Measurements from ENCODE around the gene TRPT1. TPM values are rescaled to one million over a fixed set of nuclear protein-coding genes. Genes with fewer than 3 reads are reported as not detected.

Gene TRPT1
- total and polyA plus RNA-seq, 5 donors from 2014 or later, result 14.6 to 37.0 (median 33.6) TPM

- peaks cover 19% of the 10 kb centered on the region for H3K36me3 Mint-ChIP-seq
- H3K36me3 ChIP-seq (ENCODE audit: control insufficient read depth, insufficient read depth, low read length), result peaks cover 44% of the 10 kb centered on the region
These were observed 19.3 kb downstream of the TRPT1 start, which contains the start of gene FERMT3 for GRCh38 chr11:64206457-64207255. Gene FERMT3, plus strand, starts transcription at chr11:64206721. Its CDS starts 644 bp downstream, at chr11:64207365.

GRCh38 chr11:64204464-64204989 is 21.5 kb downstream of the TRPT1 start:
- H3K27ac ChIP-seq (ENCODE audit: insufficient read depth, low read length, poor library complexity, severe bottlenecking), result peak overlapping the region; percentile 18
- Mint-ChIP-seq H3K27ac (peak overlapping the region; percentile 83 to 95 (median 89)), H3K27me3 (no peaks in the 10 kb centered on the region), H3K4me1 (peaks cover 6 to 50% (median 21%) of the 10 kb centered on the region in 4 donors), H3K36me3 (peaks cover 31% of the 10 kb centered on the region), H3K9me3 (no peaks in the 10 kb centered on the region), H3K4me3 (peak overlapping the region; percentile 80 to 87 (median 82))
- no peaks in the 10 kb centered on the region for H3K9me3 ChIP-seq (ENCODE audit: control insufficient read depth in 2 of 2, low read length in 2 of 2)
- no peaks in the 10 kb centered on the region for H3K27me3 ChIP-seq (ENCODE audit: control insufficient read depth, insufficient read depth, low read length)
- H3K4me1 ChIP-seq (ENCODE audit: control insufficient read depth, insufficient read depth, low read length, poor library complexity, severe bottlenecking), result peaks cover 41% of the 10 kb centered on the region
- H3K36me3 ChIP-seq (ENCODE audit: control insufficient read depth, insufficient read depth, low read length), result peaks cover 48% of the 10 kb centered on the region
- H3K4me3 ChIP-seq (ENCODE audit: low read depth, low read length), result no peak overlapping the region
- DNase-seq (peak; percentile 71 to 86 (median 83)), ATAC-seq (ENCODE audit: low read depth in 2 of 2) (peak; percentile 44 to 54)

More at GRCh38 chr11:64206457-64207255, 19.3 kb downstream of the TRPT1 start, which contains the start of gene FERMT3:
- H3K4me1 Mint-ChIP-seq, result peaks cover 6 to 60% (median 22%) of the 10 kb centered on the region in 4 donors
- DNase-seq, result peak; percentile 54 to 93 (median 63)
- peaks cover 41% of the 10 kb centered on the region for H3K4me1 ChIP-seq (ENCODE audit: control insufficient read depth, insufficient read depth, low read length, poor library complexity, severe bottlenecking)
- peak within 1 kb of the TSS; percentile 84 for H3K4me3 ChIP-seq (ENCODE audit: low read depth, low read length)
- no peaks in the 10 kb centered on the region for H3K27me3 ChIP-seq (ENCODE audit: control insufficient read depth, insufficient read depth, low read length)
- H3K27ac ChIP-seq (ENCODE audit: insufficient read depth, low read length, poor library complexity, severe bottlenecking), result peak within 1 kb of the TSS; percentile 85
- H3K27ac Mint-ChIP-seq, result peak within 1 kb of the TSS; percentile 91 to 96 (median 94)
- H3K9me3 ChIP-seq (ENCODE audit: control insufficient read depth in 2 of 2, low read length in 2 of 2), result no peaks in the 10 kb centered on the region
- no peaks in the 10 kb centered on the region for H3K27me3 Mint-ChIP-seq
- no peaks in the 10 kb centered on the region for H3K9me3 Mint-ChIP-seq
- H3K4me3 Mint-ChIP-seq, result peak within 1 kb of the TSS; percentile 93 to 99 (median 96)
- ATAC-seq (ENCODE audit: low read depth in 2 of 2), result peak; percentile 65

GRCh38 chr11:64204080-64204440 is 21.9 kb downstream of the TRPT1 start:
- Histone ChIP-seq H3K36me3 (ENCODE audit: control insufficient read depth, insufficient read depth, low read length) (peaks cover 48% of the 10 kb centered on the region), H3K4me1 (ENCODE audit: control insufficient read depth, insufficient read depth, low read length, poor library complexity, severe bottlenecking) (peaks cover 40% of the 10 kb centered on the region), H3K9me3 (ENCODE audit: control insufficient read depth in 2 of 2, low read length in 2 of 2) (no peaks in the 10 kb centered on the region), H3K27ac (ENCODE audit: insufficient read depth, low read length, poor library complexity, severe bottlenecking) (peak overlapping the region; percentile 18), H3K4me3 (ENCODE audit: low read depth, low read length) (no peak overlapping the region), H3K27me3 (ENCODE audit: control insufficient read depth, insufficient read depth, low read length) (no peaks in the 10 kb centered on the region)
- Mint-ChIP-seq H3K4me1 (peaks cover 6 to 47% (median 21%) of the 10 kb centered on the region in 4 donors), H3K27ac (peak overlapping the region in 2 of 3 donors; percentile 83 to 89), H3K36me3 (peaks cover 31% of the 10 kb centered on the region), H3K9me3 (no peaks in the 10 kb centered on the region), H3K27me3 (no peaks in the 10 kb centered on the region), H3K4me3 (no peak overlapping the region)
- no peak for DNase-seq
- ATAC-seq (ENCODE audit: low read depth in 2 of 2), result no peak

GRCh38 chr11:64203421-64204079 is 22.4 kb downstream of the TRPT1 start:
- Mint-ChIP-seq H3K27me3 (no peaks in the 10 kb centered on the region), H3K9me3 (no peaks in the 10 kb centered on the region), H3K36me3 (peaks cover 31% of the 10 kb centered on the region), H3K4me3 (peak overlapping the region in 1 of 4 donors; percentile 3), H3K27ac (peak overlapping the region in 2 of 3 donors; percentile 78 to 83), H3K4me1 (peaks cover 6 to 41% (median 19%) of the 10 kb centered on the region in 4 donors)
- peaks cover 47% of the 10 kb centered on the region for H3K36me3 ChIP-seq (ENCODE audit: control insufficient read depth, insufficient read depth, low read length)
- no peak overlapping the region for H3K27ac ChIP-seq (ENCODE audit: insufficient read depth, low read length, poor library complexity, severe bottlenecking)
- no peak for ATAC-seq (ENCODE audit: low read depth in 2 of 2)
- no peaks in the 10 kb centered on the region for H3K27me3 ChIP-seq (ENCODE audit: control insufficient read depth, insufficient read depth, low read length)
- peaks cover 35% of the 10 kb centered on the region for H3K4me1 ChIP-seq (ENCODE audit: control insufficient read depth, insufficient read depth, low read length, poor library complexity, severe bottlenecking)
- DNase-seq, result no peak
- no peaks in the 10 kb centered on the region for H3K9me3 ChIP-seq (ENCODE audit: control insufficient read depth in 2 of 2, low read length in 2 of 2)
- H3K4me3 ChIP-seq (ENCODE audit: low read depth, low read length), result no peak overlapping the region

- no peaks in the 10 kb centered on the region for H3K27me3 ChIP-seq (ENCODE audit: control insufficient read depth, insufficient read depth, low read length)
- Mint-ChIP-seq H3K27ac (peak overlapping the region in 1 of 3 donors; percentile 83), H3K4me1 (peaks cover 6 to 39% (median 18%) of the 10 kb centered on the region in 4 donors), H3K27me3 (no peaks in the 10 kb centered on the region), H3K36me3 (peaks cover 31% of the 10 kb centered on the region), H3K4me3 (no peak overlapping the region), H3K9me3 (no peaks in the 10 kb centered on the region)
- peaks cover 52% of the 10 kb centered on the region for H3K36me3 ChIP-seq (ENCODE audit: control insufficient read depth, insufficient read depth, low read length)
- no peak overlapping the region for H3K4me3 ChIP-seq (ENCODE audit: low read depth, low read length)
- no peaks in the 10 kb centered on the region for H3K9me3 ChIP-seq (ENCODE audit: control insufficient read depth in 2 of 2, low read length in 2 of 2)
- ATAC-seq (ENCODE audit: low read depth in 2 of 2) (no peak), DNase-seq (no peak)
- peaks cover 30% of the 10 kb centered on the region for H3K4me1 ChIP-seq (ENCODE audit: control insufficient read depth, insufficient read depth, low read length, poor library complexity, severe bottlenecking)
- H3K27ac ChIP-seq (ENCODE audit: insufficient read depth, low read length, poor library complexity, severe bottlenecking), result no peak overlapping the region
These were observed 23.0 kb downstream of the TRPT1 start for GRCh38 chr11:64202992-64203391.

GRCh38 chr11:64201543-64201942 is 24.4 kb downstream of the TRPT1 start:
- Histone ChIP-seq H3K36me3 (ENCODE audit: control insufficient read depth, insufficient read depth, low read length) (peaks cover 66% of the 10 kb centered on the region), H3K4me1 (ENCODE audit: control insufficient read depth, insufficient read depth, low read length, poor library complexity, severe bottlenecking) (peaks cover 19% of the 10 kb centered on the region), H3K27me3 (ENCODE audit: control insufficient read depth, insufficient read depth, low read length) (no peaks in the 10 kb centered on the region), H3K9me3 (ENCODE audit: control insufficient read depth in 2 of 2, low read length in 2 of 2) (no peaks in the 10 kb centered on the region), H3K4me3 (ENCODE audit: low read depth, low read length) (no peak overlapping the region), H3K27ac (ENCODE audit: insufficient read depth, low read length, poor library complexity, severe bottlenecking) (no peak overlapping the region)
- Mint-ChIP-seq H3K27ac (peak overlapping the region in 1 of 3 donors; percentile 67), H3K36me3 (peaks cover 42% of the 10 kb centered on the region), H3K4me3 (peak overlapping the region in 1 of 4 donors; percentile 41), H3K4me1 (peaks cover 6 to 31% (median 16%) of the 10 kb centered on the region in 4 donors), H3K27me3 (no peaks in the 10 kb centered on the region), H3K9me3 (no peaks in the 10 kb centered on the region)
- ATAC-seq (ENCODE audit: low read depth in 2 of 2), result no peak
- no peak for DNase-seq

- H3K9me3 Mint-ChIP-seq, result no peaks in the 10 kb centered on the region
- ATAC-seq (ENCODE audit: low read depth in 2 of 2) (no peak), DNase-seq (no peak)
- H3K27me3 ChIP-seq (ENCODE audit: control insufficient read depth, insufficient read depth, low read length), result no peaks in the 10 kb centered on the region
- no peaks in the 10 kb centered on the region for H3K9me3 ChIP-seq (ENCODE audit: control insufficient read depth in 2 of 2, low read length in 2 of 2)
- H3K4me3 ChIP-seq (ENCODE audit: low read depth, low read length), result no peak overlapping the region
- H3K36me3 ChIP-seq (ENCODE audit: control insufficient read depth, insufficient read depth, low read length), result peaks cover 89% of the 10 kb centered on the region
- no peak overlapping the region for H3K27ac ChIP-seq (ENCODE audit: insufficient read depth, low read length, poor library complexity, severe bottlenecking)
- H3K36me3 Mint-ChIP-seq, result peaks cover 54% of the 10 kb centered on the region
- H3K27me3 Mint-ChIP-seq, result no peaks in the 10 kb centered on the region
- H3K27ac Mint-ChIP-seq, result no peak overlapping the region
- no peak overlapping the region for H3K4me3 Mint-ChIP-seq
- no peaks in the 10 kb centered on the region for H3K4me1 ChIP-seq (ENCODE audit: control insufficient read depth, insufficient read depth, low read length, poor library complexity, severe bottlenecking)
- peaks cover 0 to 10% (median 7%) of the 10 kb centered on the region in 4 donors for H3K4me1 Mint-ChIP-seq
These were observed 27.5 kb downstream of the TRPT1 start for GRCh38 chr11:64198511-64198910.

Measured in CD4-positive, CD25-positive, alpha-beta regulatory T cell (primary cell).